ENCODE measurements around the gene ARHGAP33. TPM values are rescaled to one million over a fixed set of nuclear protein-coding genes. Genes with fewer than 3 reads are reported as not detected.

The ARHGAP33 gene
- total RNA-seq, 1 donor from 2014 or later = 46.3 TPM

DNA sequence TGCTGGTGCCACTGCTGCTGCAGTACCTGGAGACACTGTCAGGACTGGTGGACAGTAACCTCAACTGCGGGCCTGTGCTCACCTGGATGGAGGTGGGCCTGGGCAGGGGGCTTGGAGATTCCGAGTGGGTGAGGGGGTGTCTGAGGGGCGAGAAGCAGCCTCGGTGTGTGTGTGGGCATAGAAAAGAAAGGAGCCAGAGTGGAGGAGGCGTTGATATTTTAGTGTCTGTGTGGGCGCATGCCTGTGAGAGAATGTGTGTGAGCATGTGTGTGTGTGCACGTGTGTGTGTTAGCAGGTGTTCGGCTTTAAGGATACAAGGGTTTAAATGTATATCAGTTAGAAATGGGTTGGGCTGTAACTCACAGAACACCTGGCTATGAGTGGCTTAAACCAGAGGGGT lies 3.7 kb downstream of the ARHGAP33 start:
- H3K27ac Mint-ChIP-seq = no peak overlapping the region
- DNase-seq (ENCODE audit: low spot score, unreplicated experiment) = no peak
- H3K9me3 Mint-ChIP-seq (ENCODE audit: low read depth) = no peaks in the 10 kb centered on the region
- H3K36me3 Mint-ChIP-seq (ENCODE audit: insufficient read depth) = peaks cover 15% of the 10 kb centered on the region
- TF ChIP-seq, protein P1, sequence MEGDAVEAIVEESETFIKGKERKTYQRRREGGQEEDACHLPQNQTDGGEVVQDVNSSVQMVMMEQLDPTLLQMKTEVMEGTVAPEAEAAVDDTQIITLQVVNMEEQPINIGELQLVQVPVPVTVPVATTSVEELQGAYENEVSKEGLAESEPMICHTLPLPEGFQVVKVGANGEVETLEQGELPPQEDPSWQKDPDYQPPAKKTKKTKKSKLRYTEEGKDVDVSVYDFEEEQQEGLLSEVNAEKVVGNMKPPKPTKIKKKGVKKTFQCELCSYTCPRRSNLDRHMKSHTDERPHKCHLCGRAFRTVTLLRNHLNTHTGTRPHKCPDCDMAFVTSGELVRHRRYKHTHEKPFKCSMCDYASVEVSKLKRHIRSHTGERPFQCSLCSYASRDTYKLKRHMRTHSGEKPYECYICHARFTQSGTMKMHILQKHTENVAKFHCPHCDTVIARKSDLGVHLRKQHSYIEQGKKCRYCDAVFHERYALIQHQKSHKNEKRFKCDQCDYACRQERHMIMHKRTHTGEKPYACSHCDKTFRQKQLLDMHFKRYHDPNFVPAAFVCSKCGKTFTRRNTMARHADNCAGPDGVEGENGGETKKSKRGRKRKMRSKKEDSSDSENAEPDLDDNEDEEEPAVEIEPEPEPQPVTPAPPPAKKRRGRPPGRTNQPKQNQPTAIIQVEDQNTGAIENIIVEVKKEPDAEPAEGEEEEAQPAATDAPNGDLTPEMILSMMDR (IDR thresholded peaks at IDR 0.05; ENCODE audit: unreplicated experiment) = no peak
- no peak overlapping the region for H3K4me3 Mint-ChIP-seq (ENCODE audit: low read depth)
- H3K27me3 Mint-ChIP-seq = peaks cover 37% of the 10 kb centered on the region
- H3K4me1 Mint-ChIP-seq (ENCODE audit: low read depth) = peaks cover 11% of the 10 kb centered on the region

DNA sequence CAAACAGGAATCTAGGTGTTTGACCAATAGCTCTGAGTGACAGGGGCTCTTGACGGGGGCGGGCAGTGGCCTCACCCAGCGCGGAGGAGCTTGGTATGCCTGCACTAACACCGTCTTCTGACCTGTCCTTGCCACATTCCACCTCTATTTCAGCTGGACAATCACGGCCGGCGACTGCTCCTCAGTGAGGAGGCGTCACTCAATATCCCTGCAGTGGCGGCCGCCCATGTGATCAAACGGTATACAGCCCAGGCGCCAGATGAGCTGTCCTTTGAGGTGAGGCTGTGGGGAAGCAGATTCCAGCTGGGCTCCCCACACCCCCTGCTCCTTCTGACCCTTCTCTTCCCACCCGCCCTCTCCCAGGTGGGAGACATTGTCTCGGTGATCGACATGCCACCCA lies 4.7 kb downstream of the ARHGAP33 start:
- H3K4me3 Mint-ChIP-seq (ENCODE audit: low read depth) = no peak overlapping the region
- TF ChIP-seq, protein P1 (IDR thresholded peaks at IDR 0.05; ENCODE audit: unreplicated experiment) = no peak
- no peak overlapping the region for H3K27ac Mint-ChIP-seq
- H3K4me1 Mint-ChIP-seq (ENCODE audit: low read depth) = peaks cover 10% of the 10 kb centered on the region
- H3K36me3 Mint-ChIP-seq (ENCODE audit: insufficient read depth) = peaks cover 15% of the 10 kb centered on the region
- H3K9me3 Mint-ChIP-seq (ENCODE audit: low read depth) = no peaks in the 10 kb centered on the region
- H3K27me3 Mint-ChIP-seq = peaks cover 30% of the 10 kb centered on the region
- DNase-seq (ENCODE audit: low spot score, unreplicated experiment) = no peak

DNA sequence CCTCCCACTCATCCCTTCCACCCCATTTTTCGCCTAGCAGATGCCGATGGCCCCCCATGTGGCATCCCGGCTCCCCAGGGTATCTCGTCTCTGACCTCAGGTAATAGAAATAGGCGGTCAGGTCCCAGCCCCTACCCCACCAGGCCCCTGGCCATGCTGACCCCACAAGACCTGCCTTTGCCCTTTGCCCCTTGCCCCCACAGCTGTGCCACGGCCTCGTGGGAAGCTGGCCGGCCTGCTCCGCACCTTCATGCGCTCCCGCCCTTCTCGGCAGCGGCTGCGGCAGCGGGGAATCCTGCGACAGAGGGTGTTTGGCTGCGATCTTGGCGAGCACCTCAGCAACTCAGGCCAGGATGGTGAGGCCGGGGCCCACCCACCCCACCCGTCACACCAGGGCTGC lies 5.4 kb downstream of the ARHGAP33 start:
- no peak for DNase-seq (ENCODE audit: low spot score, unreplicated experiment)
- H3K9me3 Mint-ChIP-seq (ENCODE audit: low read depth) = no peaks in the 10 kb centered on the region
- H3K4me1 Mint-ChIP-seq (ENCODE audit: low read depth) = peaks cover 10% of the 10 kb centered on the region
- peaks cover 17% of the 10 kb centered on the region for H3K36me3 Mint-ChIP-seq (ENCODE audit: insufficient read depth)
- H3K4me3 Mint-ChIP-seq (ENCODE audit: low read depth) = no peak overlapping the region
- TF ChIP-seq, protein P1 (IDR thresholded peaks at IDR 0.05; ENCODE audit: unreplicated experiment) = no peak
- no peak overlapping the region for H3K27ac Mint-ChIP-seq
- peaks cover 37% of the 10 kb centered on the region for H3K27me3 Mint-ChIP-seq

DNA sequence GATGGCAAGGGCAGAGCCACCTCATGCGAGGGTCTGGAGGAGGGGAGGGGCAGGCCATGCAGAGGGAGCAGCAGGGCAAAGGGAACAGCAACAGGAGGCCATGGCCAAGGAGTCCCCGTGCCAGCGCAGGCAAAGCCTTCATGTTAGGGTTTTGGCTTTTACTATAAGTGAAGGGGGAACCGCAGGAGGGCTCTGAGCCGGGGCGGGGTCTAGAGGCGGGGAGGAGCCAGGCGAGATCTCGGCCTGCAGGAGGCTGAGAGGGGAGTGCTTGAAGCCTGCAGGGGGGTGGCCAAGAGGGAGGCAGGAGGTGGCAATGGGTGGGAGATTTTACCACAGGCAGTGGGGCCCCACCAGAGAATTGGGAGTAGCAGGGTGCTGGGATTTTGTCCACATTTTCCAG lies 6.3 kb downstream of the ARHGAP33 start:
- Mint-ChIP-seq H3K36me3 (ENCODE audit: insufficient read depth) (peaks cover 19% of the 10 kb centered on the region), H3K4me1 (ENCODE audit: low read depth) (peaks cover 8% of the 10 kb centered on the region), H3K27ac (no peak overlapping the region), H3K9me3 (ENCODE audit: low read depth) (no peaks in the 10 kb centered on the region), H3K27me3 (peaks cover 37% of the 10 kb centered on the region), H3K4me3 (ENCODE audit: low read depth) (no peak overlapping the region)
- no peak for DNase-seq (ENCODE audit: low spot score, unreplicated experiment)
- TF ChIP-seq, protein P1 (IDR thresholded peaks at IDR 0.05; ENCODE audit: unreplicated experiment) = no peak

DNA sequence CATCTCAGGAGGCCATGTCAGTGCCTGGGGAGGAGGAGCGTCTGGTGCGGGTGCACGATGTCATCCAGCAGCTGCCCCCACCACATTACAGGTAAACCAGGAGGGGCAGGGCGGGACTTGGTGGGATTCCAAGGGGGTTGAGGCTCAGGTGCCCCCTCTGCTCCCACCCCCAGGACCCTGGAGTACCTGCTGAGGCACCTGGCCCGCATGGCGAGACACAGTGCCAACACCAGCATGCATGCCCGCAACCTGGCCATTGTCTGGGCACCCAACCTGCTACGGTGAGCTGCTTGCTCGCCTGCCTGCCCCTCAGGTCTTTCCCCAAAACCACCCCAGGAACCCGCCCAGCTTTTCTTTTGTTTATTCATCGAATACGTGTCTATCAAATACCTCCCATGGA lies 7.2 kb downstream of the ARHGAP33 start:
- Mint-ChIP-seq H3K27ac (no peak overlapping the region), H3K4me1 (ENCODE audit: low read depth) (peaks cover 5% of the 10 kb centered on the region), H3K27me3 (peaks cover 31% of the 10 kb centered on the region), H3K36me3 (ENCODE audit: insufficient read depth) (peaks cover 19% of the 10 kb centered on the region), H3K4me3 (ENCODE audit: low read depth) (no peak overlapping the region), H3K9me3 (ENCODE audit: low read depth) (no peaks in the 10 kb centered on the region)
- DNase-seq (ENCODE audit: low spot score, unreplicated experiment) = no peak
- TF ChIP-seq, protein P1 (IDR thresholded peaks at IDR 0.05; ENCODE audit: unreplicated experiment) = no peak

Data from progenitor cell of endocrine pancreas (in vitro differentiated cells).